OCI-LY7 (cell line): Measurements from ENCODE around the gene RASGRP1. TPM values are rescaled to one million over a fixed set of nuclear protein-coding genes. Genes with fewer than 3 reads are reported as not detected.

Source experiments
- BruUV-seq: library from RNA; stranded (reverse); fragments of 400-500 nt; replicated peaks from 2 replicates; lab custom pipeline; 2021; lab: Mats Ljungman, UMichigan
- CTCF ChIA-PET: fragments of 300-600 bp; sonication (Branson Sonifier 250); formaldehyde crosslinking; loops from one replicate; lab custom pipeline; 2022; ENCODE audit warnings: antibody characterized with exemption; ENCODE audit not compliant: unreplicated experiment; lab: Charles Lee
- POLR2A ChIA-PET: fragments of 300-600 bp; sonication (Branson Sonifier 250); formaldehyde crosslinking; loops from one replicate; lab custom pipeline; 2022; ENCODE audit warnings: antibody characterized with exemption; lab: Charles Lee
- DNase-seq: peaks from one replicate; pipeline ENCODE4 v3.0.0-alpha.2; 2015; ENCODE audit warnings: low spot score
- H2AFZ ChIP-seq: fragments of 200-600 bp; sonication (generic), shearing (Covaris generic); 2 replicates; pipeline ENCODE4 v1.6.1; 2014; ENCODE audit warnings: mild to moderate bottlenecking, antibody characterized with exemption, low read length, moderate library complexity
- H3K27ac ChIP-seq: fragments of 200-600 bp; sonication (generic); 2 replicates; pipeline ENCODE4 v1.5.1; 2014; ENCODE audit warnings: mixed run types, low read depth, mild to moderate bottlenecking, moderate library complexity, low read length, inconsistent platforms; ENCODE audit not compliant: poor library complexity, severe bottlenecking
- H3K36me3 ChIP-seq: fragments of 200-600 bp; sonication (generic); 2 replicates; pipeline ENCODE4 v1.6.1; 2014; ENCODE audit warnings: mild to moderate bottlenecking, antibody characterized with exemption, low read length, moderate library complexity, mixed read lengths; ENCODE audit not compliant: insufficient read depth
- H3K4me1 ChIP-seq: fragments of 200-600 bp; sonication (generic); 2 replicates; pipeline ENCODE4 v1.5.1; 2014; ENCODE audit warnings: mild to moderate bottlenecking, low read length; ENCODE audit not compliant: insufficient read depth, poor library complexity, severe bottlenecking
- H3K4me2 ChIP-seq: fragments of 200-600 bp; sonication (generic); 2 replicates; pipeline ENCODE4 v1.6.1; 2014; ENCODE audit warnings: mild to moderate bottlenecking, low read length
- H3K4me3 ChIP-seq: fragments of 200-600 bp; sonication (generic); 2 replicates; pipeline ENCODE4 v1.5.1; 2014; ENCODE audit warnings: mild to moderate bottlenecking, low read depth, low read length; ENCODE audit not compliant: poor library complexity, severe bottlenecking
- H3K79me2 ChIP-seq: fragments of 200-600 bp; sonication (generic); 2 replicates; pipeline ENCODE4 v1.6.1; 2016; ENCODE audit warnings: low read depth, mild to moderate bottlenecking, low read length, moderate library complexity, mixed read lengths; ENCODE audit not compliant: insufficient read depth
- H3K9me2 ChIP-seq: fragments of 200-600 bp; sonication (generic); 2 replicates; pipeline ENCODE4 v1.6.1; 2016; ENCODE audit warnings: mild to moderate bottlenecking, low read length, mixed read lengths; ENCODE audit not compliant: insufficient read depth
- H3K9me3 ChIP-seq: fragments of 200-600 bp; sonication (generic); 2 replicates; pipeline ENCODE4 v1.6.1; 2014; ENCODE audit warnings: mild to moderate bottlenecking, mixed run types, low read length, mixed read lengths
- H4K20me1 ChIP-seq: fragments of 200-600 bp; sonication (generic); 2 replicates; pipeline ENCODE4 v1.6.1; 2014; ENCODE audit warnings: mild to moderate bottlenecking, antibody characterized with exemption, low read length, moderate library complexity, mixed read lengths; ENCODE audit not compliant: insufficient read depth
- CTCF ChIP-seq: fragments of 200-600 bp; sonication (generic); conservative IDR thresholded peaks from 2 replicates; pipeline ENCODE4 v1.5.1; 2014; ENCODE audit warnings: mild to moderate bottlenecking, antibody characterized with exemption, low read length, moderate library complexity, mixed read lengths
- EZH2phosphoT487 ChIP-seq: fragments of 200-600 bp; sonication (generic); IDR thresholded peaks from 2 replicates; pipeline ENCODE4 v1.6.1; 2018; ENCODE audit warnings: low read depth, borderline replicate concordance, mild to moderate bottlenecking, mixed run types, antibody characterized with exemption, low read length, moderate library complexity, mixed read lengths
- intact Hi-C: fragments of 100-400 bp; cut with micrococcal nuclease; formaldehyde crosslinking; loops from one replicate; pipeline ENCODE4 v1.10.0; 2022; ENCODE audit not compliant: unreplicated experiment
- total RNA-seq, 2 experiments: library from RNA; depleted of rRNA in 1 of 2; stranded (reverse); fragments of >200 nt in 1 of 2; shearing (Covaris generic) in 1 of 2; gene quantifications; 2 replicates each; pipeline ENCODE4 v1.2.3, GENCODE V29; 2014 to 2022

The RASGRP1 gene
- total RNA-seq, 2 experiments from 2014 or later: 6.1 to 17.2 TPM

GRCh38 chr15:38481113-38481512 lies 83.5 kb downstream of the RASGRP1 start:
- POLR2A ChIA-PET: interaction anchor here (0.8 to 1.3 kb wide), 2 partner anchors 10 to 12 kb away, joined by 3 to 4 read pairs; no protein-coding TSS in a partner anchor
- intact Hi-C loops: no loop called here
- no peak for DNase-seq

GRCh38 chr15:38479756-38480155 lies 84.9 kb downstream of the RASGRP1 start:
- no peak overlapping the region for H3K4me3 ChIP-seq
- BruUV-seq: no TSS peak
- H2AFZ ChIP-seq: no peak overlapping the region
- no peaks in the 10 kb centered on the region for H3K79me2 ChIP-seq
- no peak overlapping the region for H3K4me2 ChIP-seq
- no peaks in the 10 kb centered on the region for H3K4me1 ChIP-seq
- H3K36me3 ChIP-seq: peaks cover 65% of the 10 kb centered on the region
- intact Hi-C loops: no loop called here
- POLR2A ChIA-PET: interaction anchor here (0.6 to 0.7 kb wide), 2 partner anchors 180 to 194 kb away, joined by 3 read pairs; no protein-coding TSS in a partner anchor
- H4K20me1 ChIP-seq: no peaks in the 10 kb centered on the region
- DNase-seq: no peak
- H3K9me3 ChIP-seq: no peaks in the 10 kb centered on the region
- H3K27ac ChIP-seq: no peak overlapping the region
- CTCF ChIA-PET: no interaction called here
- no peaks in the 10 kb centered on the region for H3K9me2 ChIP-seq
- TF ChIP-seq EZH2phosphoT487: no peak
- no peak for TF ChIP-seq CTCF

More at GRCh38 chr15:38481113-38481512, 83.5 kb downstream of the RASGRP1 start:
- TF ChIP-seq EZH2phosphoT487 (no peak), CTCF (no peak)
- Histone ChIP-seq H3K4me1 (no peaks in the 10 kb centered on the region), H3K36me3 (peaks cover 53% of the 10 kb centered on the region), H3K27ac (no peak overlapping the region), H3K9me3 (no peaks in the 10 kb centered on the region), H4K20me1 (no peaks in the 10 kb centered on the region), H3K4me3 (no peak overlapping the region), H3K4me2 (no peak overlapping the region), H3K79me2 (no peaks in the 10 kb centered on the region), H3K9me2 (no peaks in the 10 kb centered on the region), H2AFZ (no peak overlapping the region)
- CTCF ChIA-PET: no interaction called here
- BruUV-seq: no TSS peak

GRCh38 chr15:38479266-38479665 lies 85.3 kb downstream of the RASGRP1 start:
- Histone ChIP-seq H4K20me1 (no peaks in the 10 kb centered on the region), H3K4me3 (no peak overlapping the region), H3K36me3 (peaks cover 70% of the 10 kb centered on the region), H2AFZ (no peak overlapping the region), H3K4me1 (no peaks in the 10 kb centered on the region), H3K9me2 (no peaks in the 10 kb centered on the region), H3K4me2 (no peak overlapping the region), H3K79me2 (no peaks in the 10 kb centered on the region), H3K9me3 (no peaks in the 10 kb centered on the region), H3K27ac (no peak overlapping the region)
- TF ChIP-seq EZH2phosphoT487 (no peak), CTCF (no peak)
- no peak for DNase-seq
- ChIA-PET POLR2A (interaction anchor here (0.7 kb wide), 1 partner anchor 195 kb away, joined by 3 read pairs; no protein-coding TSS in a partner anchor), CTCF (no interaction called here)
- intact Hi-C loops: no loop called here
- no TSS peak for BruUV-seq
